ENCODE results near the gene CACNA1A. TPM values are rescaled to one million over a fixed set of nuclear protein-coding genes. Genes with fewer than 3 reads are reported as not detected.

The CACNA1A gene
- total and polyA plus RNA-seq, 8 donors: 2.4 to 42.6 (median 6.8) TPM

- Histone ChIP-seq H3K4me3 (no peak overlapping the region), H3K27ac (no peak overlapping the region), H3K36me3 (no peaks in the 10 kb centered on the region), H3K9me3 (no peaks in the 10 kb centered on the region), H3K4me1 (peaks cover 12 to 36% (median 20%) of the 10 kb centered on the region in 3 donors), H3K27me3 (no peaks in the 10 kb centered on the region)
- ATAC-seq: no peak
- no peak for TF ChIP-seq CTCF (IDR thresholded peaks at IDR 0.05)
- DNase-seq: no peak
- no peak for FAIRE-seq
- 90 to 92% methylated on average over 3 of the region's 3 CpGs for WGBS, 2 donors
- intact Hi-C loops (cut with DNase I): no loop called here
Observed at GRCh38 chr19:13159713-13160112, 346.6 kb downstream of the CACNA1A start.

All from pancreas (tissue), 10 donors.